ENCODE results near the gene ANKRD53. TPM values are rescaled to one million over a fixed set of nuclear protein-coding genes. Genes with fewer than 3 reads are reported as not detected.

The ANKRD53 gene
- total RNA-seq, 1 donor from 2014 or later, result 11.7 TPM

- H3K4me3 Mint-ChIP-seq (ENCODE audit: unreplicated experiment), result no peak overlapping the region
Observed at GRCh38 chr2:70985956-70986355, 7.5 kb downstream of the ANKRD53 start.

GRCh38 chr2:70986499-70987189 lies 8.2 kb downstream of the ANKRD53 start:
- Mint-ChIP-seq H3K4me3 (ENCODE audit: unreplicated experiment) (no peak overlapping the region), H3K4me1 (ENCODE audit: low read depth, unreplicated experiment) (peaks cover 11% of the 10 kb centered on the region)
- no peak for DNase-seq

More at GRCh38 chr2:70985956-70986355, 7.5 kb downstream of the ANKRD53 start:
- no peaks in the 10 kb centered on the region for H3K27me3 Mint-ChIP-seq (ENCODE audit: unreplicated experiment)
- TF ChIP-seq CTCF (IDR thresholded peaks at IDR 0.05; ENCODE audit: partially characterized antibody, unreplicated experiment), result no peak
- peaks cover 11% of the 10 kb centered on the region for H3K4me1 Mint-ChIP-seq (ENCODE audit: low read depth, unreplicated experiment)
- no peak overlapping the region for H3K27ac Mint-ChIP-seq (ENCODE audit: unreplicated experiment)
- H3K36me3 Mint-ChIP-seq (ENCODE audit: unreplicated experiment), result peaks cover 11% of the 10 kb centered on the region
- H3K9me3 Mint-ChIP-seq (ENCODE audit: unreplicated experiment), result peaks cover 1% of the 10 kb centered on the region
- no peak for DNase-seq

GRCh38 chr2:70987386-70987785 lies 9.0 kb downstream of the ANKRD53 start:
- H3K9me3 Mint-ChIP-seq (ENCODE audit: unreplicated experiment), result peaks cover 1% of the 10 kb centered on the region
- no peak overlapping the region for H3K4me3 Mint-ChIP-seq (ENCODE audit: unreplicated experiment)
- DNase-seq, result no peak
- peaks cover 11% of the 10 kb centered on the region for H3K36me3 Mint-ChIP-seq (ENCODE audit: unreplicated experiment)
- peaks cover 2% of the 10 kb centered on the region for H3K27me3 Mint-ChIP-seq (ENCODE audit: unreplicated experiment)
- peaks cover 10% of the 10 kb centered on the region for H3K4me1 Mint-ChIP-seq (ENCODE audit: low read depth, unreplicated experiment)
- no peak overlapping the region for H3K27ac Mint-ChIP-seq (ENCODE audit: unreplicated experiment)
- TF ChIP-seq CTCF (IDR thresholded peaks at IDR 0.05; ENCODE audit: partially characterized antibody, unreplicated experiment), result no peak

More at GRCh38 chr2:70986499-70987189, 8.2 kb downstream of the ANKRD53 start:
- H3K27me3 Mint-ChIP-seq (ENCODE audit: unreplicated experiment), result peaks cover 2% of the 10 kb centered on the region
- peaks cover 11% of the 10 kb centered on the region for H3K36me3 Mint-ChIP-seq (ENCODE audit: unreplicated experiment)
- no peak for TF ChIP-seq CTCF (IDR thresholded peaks at IDR 0.05; ENCODE audit: partially characterized antibody, unreplicated experiment)
- peaks cover 1% of the 10 kb centered on the region for H3K9me3 Mint-ChIP-seq (ENCODE audit: unreplicated experiment)
- no peak overlapping the region for H3K27ac Mint-ChIP-seq (ENCODE audit: unreplicated experiment)

GRCh38 chr2:70988151-70988550 lies 9.7 kb downstream of the ANKRD53 start:
- H3K4me3 Mint-ChIP-seq (ENCODE audit: unreplicated experiment), result no peak overlapping the region
- peaks cover 2% of the 10 kb centered on the region for H3K27me3 Mint-ChIP-seq (ENCODE audit: unreplicated experiment)
- H3K27ac Mint-ChIP-seq (ENCODE audit: unreplicated experiment), result no peak overlapping the region
- H3K36me3 Mint-ChIP-seq (ENCODE audit: unreplicated experiment), result peaks cover 11% of the 10 kb centered on the region
- TF ChIP-seq CTCF (IDR thresholded peaks at IDR 0.05; ENCODE audit: partially characterized antibody, unreplicated experiment), result no peak
- no peak for DNase-seq
- peaks cover 1% of the 10 kb centered on the region for H3K9me3 Mint-ChIP-seq (ENCODE audit: unreplicated experiment)
- H3K4me1 Mint-ChIP-seq (ENCODE audit: low read depth, unreplicated experiment), result peaks cover 12% of the 10 kb centered on the region
